ENCODE results near the gene STUM. TPM values are rescaled to one million over a fixed set of nuclear protein-coding genes. Genes with fewer than 3 reads are reported as not detected.

STUM gene
- polyA plus RNA-seq, 2 of the 4 experiments (the other 2 are of a cell fraction), result not detected

- H3K4me1 ChIP-seq, result peaks cover 14% of the 10 kb centered on the region; the same call in 2 of the 3 replicates
- no peak overlapping the region for H3K27ac ChIP-seq
- no peak overlapping the region for H3K4me3 ChIP-seq
- H3K9me3 ChIP-seq, result no peaks in the 10 kb centered on the region
- ChIA-PET CTCF (interaction anchor here (1.3 to 4.3 kb wide), 2 partner anchors 9 to 25 kb away, joined by 4 to 17 read pairs; no protein-coding TSS in a partner anchor), POLR2A (no interaction called here)
- TF ChIP-seq ELK1 (IDR thresholded peaks at IDR 0.05; ENCODE audit: low read depth, low read length) (no peak), FOSB (CRISPR knock-in tag; IDR thresholded peaks at IDR 0.05) (no peak), RAD21 (conservative IDR thresholded peaks at IDR 0.05 in 1 of 2, IDR thresholded peaks at IDR 0.05 in 1 of 2) (no peak)
- no peak overlapping the region for H3K4me2 ChIP-seq
- 82% methylated on average over 19 of the region's 22 CpGs for WGBS (ENCODE audit: missing lambda C conversion rate)
- no peak for FAIRE-seq
- no peak for DNase-seq (ENCODE audit: low read depth in 1 of 2, low spot score in 1 of 2)
- no peak for ATAC-seq
These were observed 110.1 kb downstream of the STUM start for GRCh38 chr1:226658546-226659125.

Other genes with a start within 250 kb of the STUM start
- gene LIN9, start 239.6 kb upstream of the STUM start, polyA plus RNA-seq (2011; rRNA removed), result 10.9 and 14.7 TPM in 2 replicates
- gene LIN9, start 239.6 kb upstream of the STUM start, polyA plus RNA-seq (2017; fragmentation: RNase III; extraction: RNeasy Plus Mini Kit Qiagen cat#74134 plus additional on column Dnase treatment), result 7.9 to 9.0 TPM (median 8.3 TPM) in 3 replicates
- gene PARP1, start 140.7 kb upstream of the STUM start, polyA plus RNA-seq (2011; rRNA removed), result 134 and 144 TPM in 2 replicates
- 117 to 125 TPM (median 118 TPM) in 3 replicates for gene PARP1, start 140.7 kb upstream of the STUM start, polyA plus RNA-seq (2017; fragmentation: RNase III; extraction: RNeasy Plus Mini Kit Qiagen cat#74134 plus additional on column Dnase treatment)
- 1.7 and 2.1 TPM in 2 replicates for gene ITPKB, start 190.5 kb downstream of the STUM start, polyA plus RNA-seq (2011; rRNA removed)
- gene ITPKB, start 190.5 kb downstream of the STUM start, polyA plus RNA-seq (2017; fragmentation: RNase III; extraction: RNeasy Plus Mini Kit Qiagen cat#74134 plus additional on column Dnase treatment), result 1.8 to 2.8 TPM (median 2.6 TPM) in 3 replicates

All from A549 (cell line).